D721Med (cell line): ENCODE results near the gene CERKL.

Experiments
- DNase-seq: peaks from one replicate; pipeline ENCODE4 v3.0.0; 2011; ENCODE audit warnings: low spot score; ENCODE audit not compliant: insufficient read length
- FAIRE-seq: peaks from 2 replicates; lab custom pipeline; 2011; peaks lifted over from hg19 to GRCh38; lab: Jason Lieb, UNC
- TF ChIP-seq, protein P1 (sequence below): IDR thresholded peaks from 2 replicates; pipeline ENCODE4 v1.5.1; 2012; ENCODE audit warnings: mild to moderate bottlenecking, control low read depth; ENCODE audit not compliant: insufficient read depth; ENCODE audit errors: missing control alignments

The CERKL gene

DNA sequence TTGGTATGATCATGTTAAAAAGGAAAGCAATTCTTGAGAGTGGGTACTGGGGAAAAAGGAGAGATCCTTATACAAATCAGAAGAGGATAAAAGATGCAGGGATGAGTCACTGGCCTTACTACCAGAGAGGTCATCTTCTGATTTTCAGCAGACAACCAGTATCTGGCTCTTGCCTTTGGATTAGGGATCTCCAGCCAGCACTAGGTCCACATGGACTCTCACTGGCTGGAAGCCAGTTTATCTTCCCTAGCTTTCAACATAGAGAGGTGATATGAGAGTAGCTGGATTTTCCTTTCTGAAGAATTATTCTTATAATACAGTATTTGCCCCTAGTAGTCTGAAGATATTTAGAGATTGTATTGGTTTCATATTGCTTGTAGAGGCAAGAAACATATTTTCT lies 30.2 kb downstream of the CERKL start:
- FAIRE-seq (peak; percentile 46), DNase-seq (no peak)
- TF ChIP-seq, protein P1, sequence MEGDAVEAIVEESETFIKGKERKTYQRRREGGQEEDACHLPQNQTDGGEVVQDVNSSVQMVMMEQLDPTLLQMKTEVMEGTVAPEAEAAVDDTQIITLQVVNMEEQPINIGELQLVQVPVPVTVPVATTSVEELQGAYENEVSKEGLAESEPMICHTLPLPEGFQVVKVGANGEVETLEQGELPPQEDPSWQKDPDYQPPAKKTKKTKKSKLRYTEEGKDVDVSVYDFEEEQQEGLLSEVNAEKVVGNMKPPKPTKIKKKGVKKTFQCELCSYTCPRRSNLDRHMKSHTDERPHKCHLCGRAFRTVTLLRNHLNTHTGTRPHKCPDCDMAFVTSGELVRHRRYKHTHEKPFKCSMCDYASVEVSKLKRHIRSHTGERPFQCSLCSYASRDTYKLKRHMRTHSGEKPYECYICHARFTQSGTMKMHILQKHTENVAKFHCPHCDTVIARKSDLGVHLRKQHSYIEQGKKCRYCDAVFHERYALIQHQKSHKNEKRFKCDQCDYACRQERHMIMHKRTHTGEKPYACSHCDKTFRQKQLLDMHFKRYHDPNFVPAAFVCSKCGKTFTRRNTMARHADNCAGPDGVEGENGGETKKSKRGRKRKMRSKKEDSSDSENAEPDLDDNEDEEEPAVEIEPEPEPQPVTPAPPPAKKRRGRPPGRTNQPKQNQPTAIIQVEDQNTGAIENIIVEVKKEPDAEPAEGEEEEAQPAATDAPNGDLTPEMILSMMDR = no peak

DNA sequence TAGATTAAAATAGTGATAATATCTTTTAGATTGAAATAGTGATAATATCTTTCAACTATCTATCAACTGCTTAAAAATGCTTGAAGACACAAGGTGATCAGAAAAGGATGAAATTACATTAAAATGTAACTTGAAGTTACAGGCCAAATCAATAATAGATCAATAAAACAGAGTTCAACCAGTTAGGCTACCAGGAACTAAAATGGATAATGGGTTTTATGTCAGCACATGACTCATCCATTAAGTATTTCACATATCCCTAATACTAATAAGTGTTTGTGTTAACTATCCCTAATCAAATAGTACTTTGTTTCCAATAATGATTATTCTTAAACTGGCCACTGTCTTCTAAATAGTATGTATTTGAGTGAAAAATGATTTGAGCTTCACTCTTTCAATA lies 33.7 kb downstream of the CERKL start:
- FAIRE-seq = peak; percentile 93
- TF ChIP-seq, protein P1 = no peak

DNA sequence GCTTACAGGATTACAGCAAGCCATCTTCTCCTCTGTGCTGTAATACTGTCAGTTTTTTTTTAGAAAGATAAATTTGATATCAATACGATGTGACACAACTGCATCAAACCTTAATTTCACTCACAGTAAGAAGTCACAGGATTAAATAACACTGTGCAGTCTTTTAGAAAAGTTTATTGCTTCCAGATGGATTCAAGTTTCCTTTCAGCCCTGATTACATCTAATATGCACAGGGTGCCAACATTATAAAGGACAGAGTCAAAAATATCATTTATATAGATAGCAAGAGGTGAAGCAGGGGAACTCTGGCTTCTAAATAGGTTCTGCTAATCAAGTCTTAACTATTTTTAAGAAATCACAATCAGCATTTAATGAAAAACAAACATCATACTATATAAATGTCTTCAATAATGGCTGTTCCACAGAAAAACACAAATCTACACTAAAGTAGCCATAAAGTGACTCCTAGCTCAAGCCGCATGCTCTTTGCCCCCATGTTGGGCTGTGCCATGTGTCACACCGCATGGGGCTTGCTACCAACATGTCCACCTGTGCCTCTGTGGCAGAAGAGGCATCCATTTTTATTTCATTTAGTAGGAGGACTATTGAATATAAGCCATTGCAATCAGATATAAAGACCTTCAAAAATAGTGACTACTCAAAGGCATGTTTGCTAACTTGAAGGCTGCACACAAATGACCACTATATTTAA lies 35.0 kb downstream of the CERKL start:
- DNase-seq = no peak
- TF ChIP-seq, protein P1 = no peak
- peak; percentile 87 for FAIRE-seq

More for the DNA sequence above, 33.7 kb downstream of the CERKL start:
- DNase-seq = no peak

DNA sequence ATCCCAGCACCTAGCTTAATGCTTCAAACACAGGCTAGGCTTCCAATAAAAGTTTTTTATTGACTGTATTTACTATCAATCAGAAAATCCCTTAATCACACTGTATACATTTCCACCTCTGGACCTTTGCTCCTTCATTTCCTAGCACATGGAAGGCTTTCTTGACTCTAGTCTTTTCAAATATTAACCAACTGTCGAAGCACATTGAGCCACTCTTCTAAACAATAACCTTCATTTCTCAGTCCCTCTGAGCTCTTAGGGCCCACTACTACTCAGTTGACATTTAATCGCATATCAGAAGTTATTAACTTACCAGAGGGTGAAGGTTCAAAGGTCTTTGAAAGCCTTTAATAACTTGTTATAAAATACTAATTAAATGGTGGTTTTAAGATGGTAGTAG lies 37.4 kb downstream of the CERKL start:
- FAIRE-seq (no peak), DNase-seq (no peak)
- TF ChIP-seq, protein P1 = no peak

DNA sequence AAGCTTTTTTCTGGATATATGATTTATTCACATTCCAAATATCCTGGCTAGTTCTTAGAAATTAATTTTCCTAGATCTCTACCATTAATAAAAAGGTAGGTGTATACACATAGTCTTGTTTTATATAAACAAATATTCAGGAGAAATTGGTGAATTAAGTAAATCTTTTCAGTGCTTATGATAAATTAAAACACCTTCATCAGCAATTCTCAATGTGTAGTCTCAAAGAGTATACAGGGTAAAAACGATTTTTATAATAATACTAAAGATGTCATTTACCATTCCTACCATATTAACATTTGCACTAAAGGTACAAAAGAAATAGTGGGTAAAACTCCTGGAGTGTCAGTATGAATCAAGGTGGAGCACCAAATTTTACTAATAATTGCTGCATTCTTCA lies 40.2 kb downstream of the CERKL start:
- DNase-seq (no peak), FAIRE-seq (no peak)
- TF ChIP-seq, protein P1 = no peak

DNA sequence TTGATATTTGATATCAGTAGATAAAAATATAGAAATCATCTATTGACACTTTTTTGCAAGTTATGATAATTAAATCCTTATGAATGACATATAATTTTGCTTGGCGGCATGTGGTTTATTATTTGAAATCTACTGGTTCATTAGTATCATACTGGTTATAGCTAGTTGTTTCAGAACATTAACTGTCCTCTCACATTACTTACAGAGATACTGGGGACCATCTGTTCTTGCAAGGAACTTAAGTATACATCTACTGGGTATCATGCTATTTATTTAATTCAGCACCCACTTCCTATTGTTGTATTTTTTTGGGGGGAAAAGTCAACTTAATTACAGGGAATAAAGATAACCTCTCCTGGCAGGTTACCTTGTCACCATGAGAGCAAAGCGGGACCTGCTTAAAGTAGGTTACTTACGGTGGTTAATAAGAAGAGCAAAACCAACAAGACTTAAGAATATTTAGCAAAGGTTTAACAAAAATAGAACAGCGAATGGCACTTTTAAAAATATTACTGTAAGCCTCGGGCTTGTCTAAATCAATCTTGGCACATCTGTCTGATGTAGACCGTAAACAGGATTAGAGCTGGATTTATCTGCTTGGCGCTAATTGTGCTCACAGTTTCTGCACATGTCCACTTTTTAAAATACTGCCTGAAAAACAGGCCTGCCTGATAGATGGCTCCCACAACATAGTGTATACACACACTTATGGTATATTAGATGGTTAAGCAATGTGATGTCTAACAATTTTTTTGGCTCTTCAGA lies 41.8 kb downstream of the CERKL start:
- FAIRE-seq (peak; percentile 99), DNase-seq (no peak)
- TF ChIP-seq, protein P1 = no peak

DNA sequence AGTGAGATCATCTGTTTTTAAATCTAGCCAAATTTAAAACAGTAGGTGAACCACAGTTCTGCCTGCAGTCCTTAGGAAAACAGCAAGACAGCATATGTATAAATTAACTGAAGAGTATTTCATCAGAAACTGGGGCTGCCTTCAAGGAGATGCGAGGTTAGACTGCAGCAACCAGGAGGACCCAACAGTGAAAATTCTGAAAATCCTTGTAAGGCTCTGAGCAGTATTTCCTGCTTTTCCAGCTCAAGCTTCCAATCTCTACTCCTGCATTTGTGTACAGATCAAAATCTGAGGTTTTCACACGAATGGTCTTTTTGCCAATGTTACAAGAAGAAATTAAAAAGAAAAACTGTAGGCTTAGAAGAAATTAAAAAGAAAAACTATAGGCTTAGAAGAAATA lies 43.7 kb downstream of the CERKL start:
- TF ChIP-seq, protein P1 = no peak
- no peak for FAIRE-seq
- DNase-seq = no peak
